Right atrium auricular region (tissue), 2 donors: ENCODE data around the gene SLC1A5. TPM values are rescaled to one million over a fixed set of nuclear protein-coding genes. Genes with fewer than 3 reads are reported as not detected.
A peak's percentile ranks its signal among the peaks of the same experiment; 100 is the strongest.

Experiments
- DNase-seq: peaks from one replicate; pipeline ENCODE4 v3.0.0-alpha.2; 2019; ENCODE audit warnings: low spot score
- H3K27ac ChIP-seq, 2 donors: fragments of 200-600 bp; sonication (generic); 1 replicate in 1 of 2; 2 replicates in 1 of 2; pipeline ENCODE4 v1.5.1; 2016 to 2019
- H3K27me3 ChIP-seq, 2 donors: fragments of 200-600 bp; sonication (generic); one replicate each; pipeline versions ENCODE4 v1.5.1 to v1.6.0; 2017 to 2019
- H3K36me3 ChIP-seq: fragments of 200-600 bp; sonication (generic); one replicate; pipeline ENCODE4 v1.5.1; 2016
- H3K4me1 ChIP-seq, 2 donors: fragments of 200-600 bp; sonication (generic); one replicate each; pipeline versions ENCODE4 v1.5.1 to v1.6.0; 2017 to 2019
- H3K4me3 ChIP-seq, 2 donors: fragments of 200-600 bp; sonication (generic); 1 replicate in 1 of 2; 2 replicates in 1 of 2; pipeline ENCODE4 v1.5.1; 2017 to 2019; ENCODE audit warnings: mild to moderate bottlenecking in 1 of 2, moderate library complexity in 1 of 2
- H3K9me3 ChIP-seq, 2 donors: fragments of 200-600 bp; sonication (generic); one replicate each; pipeline ENCODE4 v1.5.1; 2019
- total RNA-seq, 2 donors: library from RNA; depleted of rRNA; stranded (reverse); fragments of >200 nt; gene quantifications; one replicate each; pipeline ENCODE4 v1.1.0, GENCODE V29; 2016
- TF ChIP-seq, protein P1 (sequence below), 2 donors: fragments of 200-600 bp; sonication (generic); IDR thresholded peaks; one replicate each; pipeline ENCODE4 v1.5.1; 2019; ENCODE audit warnings: antibody characterized with exemption in 2 of 2

SLC1A5 gene
- total RNA-seq, 2 donors from 2014 or later = 21.2 to 42.6 TPM

DNA sequence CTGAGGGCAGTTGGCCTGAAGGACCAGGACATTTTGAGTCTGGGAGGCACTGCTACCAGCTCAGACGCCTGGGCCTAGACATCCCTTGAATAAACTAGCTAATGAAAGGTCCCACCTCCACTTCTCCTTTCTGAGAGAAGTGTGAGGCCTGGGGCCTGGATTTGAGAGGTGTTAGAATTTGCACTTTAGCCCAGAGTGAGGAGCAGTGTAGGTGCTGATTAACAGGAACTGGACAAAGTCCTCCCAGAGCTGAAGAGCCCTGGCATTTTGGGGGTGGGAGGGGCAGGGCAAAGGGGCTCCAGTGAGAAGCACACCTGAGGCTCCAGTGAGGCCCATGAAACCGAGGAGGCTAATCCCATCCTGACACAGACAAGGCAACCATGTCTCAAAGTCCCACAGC lies 15.2 kb upstream of the SLC1A5 start:
- Histone ChIP-seq H3K9me3 (no peaks in the 10 kb centered on the region), H3K27ac (peak overlapping the region in 1 of 2 donors; percentile 53), H3K4me3 (no peak overlapping the region), H3K27me3 (no peaks in the 10 kb centered on the region), H3K4me1 (no peaks in the 10 kb centered on the region), H3K36me3 (no peaks in the 10 kb centered on the region)
- TF ChIP-seq, protein P1, sequence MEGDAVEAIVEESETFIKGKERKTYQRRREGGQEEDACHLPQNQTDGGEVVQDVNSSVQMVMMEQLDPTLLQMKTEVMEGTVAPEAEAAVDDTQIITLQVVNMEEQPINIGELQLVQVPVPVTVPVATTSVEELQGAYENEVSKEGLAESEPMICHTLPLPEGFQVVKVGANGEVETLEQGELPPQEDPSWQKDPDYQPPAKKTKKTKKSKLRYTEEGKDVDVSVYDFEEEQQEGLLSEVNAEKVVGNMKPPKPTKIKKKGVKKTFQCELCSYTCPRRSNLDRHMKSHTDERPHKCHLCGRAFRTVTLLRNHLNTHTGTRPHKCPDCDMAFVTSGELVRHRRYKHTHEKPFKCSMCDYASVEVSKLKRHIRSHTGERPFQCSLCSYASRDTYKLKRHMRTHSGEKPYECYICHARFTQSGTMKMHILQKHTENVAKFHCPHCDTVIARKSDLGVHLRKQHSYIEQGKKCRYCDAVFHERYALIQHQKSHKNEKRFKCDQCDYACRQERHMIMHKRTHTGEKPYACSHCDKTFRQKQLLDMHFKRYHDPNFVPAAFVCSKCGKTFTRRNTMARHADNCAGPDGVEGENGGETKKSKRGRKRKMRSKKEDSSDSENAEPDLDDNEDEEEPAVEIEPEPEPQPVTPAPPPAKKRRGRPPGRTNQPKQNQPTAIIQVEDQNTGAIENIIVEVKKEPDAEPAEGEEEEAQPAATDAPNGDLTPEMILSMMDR (IDR thresholded peaks at IDR 0.05) = no peak
- no peak for DNase-seq

DNA sequence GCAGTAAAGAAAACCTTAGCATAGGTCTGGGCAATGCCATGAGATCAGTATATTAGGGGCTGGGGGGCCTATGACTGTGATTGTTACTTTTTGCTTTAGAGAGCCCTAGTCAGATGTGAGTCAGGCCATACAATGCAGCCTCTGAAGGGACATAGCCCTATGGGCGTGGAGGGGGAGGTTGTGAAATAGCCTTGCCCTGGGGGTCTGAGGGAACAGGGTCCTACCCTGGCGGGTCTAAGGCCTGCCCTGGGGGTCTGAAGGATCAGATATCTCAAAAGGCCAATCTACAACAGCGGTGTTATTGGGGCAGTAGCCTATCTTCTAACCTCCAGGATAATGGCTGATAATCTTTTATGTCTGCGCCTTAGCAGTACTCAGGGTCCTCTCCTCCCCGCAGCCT lies 13.8 kb upstream of the SLC1A5 start:
- Histone ChIP-seq H3K36me3 (no peaks in the 10 kb centered on the region), H3K4me3 (no peak overlapping the region), H3K27me3 (no peaks in the 10 kb centered on the region), H3K9me3 (no peaks in the 10 kb centered on the region), H3K27ac (no peak overlapping the region), H3K4me1 (no peaks in the 10 kb centered on the region)
- DNase-seq = no peak
- TF ChIP-seq, protein P1 (IDR thresholded peaks at IDR 0.05) = no peak

DNA sequence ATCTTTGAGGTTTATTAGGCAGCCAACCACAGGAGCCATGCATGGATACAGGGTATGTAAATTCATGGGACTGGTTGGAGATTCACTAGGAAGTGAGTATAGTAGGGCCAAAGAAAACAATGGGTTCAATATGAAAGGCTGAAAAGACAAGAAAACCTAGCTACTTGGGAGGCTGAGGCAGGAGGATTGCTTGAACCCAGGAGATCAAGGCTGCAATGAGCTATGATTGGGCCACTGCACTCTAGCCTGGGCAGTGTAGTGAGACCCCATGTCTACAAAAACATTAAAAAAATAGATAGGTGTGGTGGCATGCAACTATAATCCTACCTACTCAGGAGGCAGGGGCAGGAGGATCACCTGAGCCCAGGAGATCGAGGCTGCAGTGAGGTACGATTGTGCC lies 10.3 kb upstream of the SLC1A5 start:
- no peak overlapping the region for H3K4me3 ChIP-seq
- no peaks in the 10 kb centered on the region for H3K36me3 ChIP-seq
- TF ChIP-seq, protein P1 (IDR thresholded peaks at IDR 0.05) = no peak
- H3K9me3 ChIP-seq = no peaks in the 10 kb centered on the region
- no peak for DNase-seq
- H3K27me3 ChIP-seq = no peaks in the 10 kb centered on the region
- no peak overlapping the region for H3K27ac ChIP-seq
- peaks cover 0 to 6% of the 10 kb centered on the region in 2 donors for H3K4me1 ChIP-seq

DNA sequence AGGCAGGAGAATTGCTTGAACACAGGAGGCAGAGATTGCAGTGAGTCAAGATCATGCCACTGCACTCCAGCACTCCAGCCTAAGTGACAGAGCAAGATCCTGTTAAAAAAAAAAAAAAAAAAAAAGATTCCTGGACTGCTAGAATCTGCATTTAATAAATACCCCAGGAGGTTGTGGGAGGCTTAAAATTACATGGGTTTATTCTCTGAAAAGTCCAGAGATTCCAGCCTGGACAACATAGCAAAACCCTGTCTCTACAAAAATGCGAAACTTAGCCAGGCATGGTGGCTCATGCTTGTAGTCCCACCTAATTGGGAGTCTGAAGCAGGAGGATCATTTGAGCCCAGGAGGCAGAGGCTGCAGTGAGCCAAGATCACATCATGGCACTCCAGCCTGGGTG lies 9.5 kb upstream of the SLC1A5 start:
- Histone ChIP-seq H3K4me1 (peaks cover 0 to 6% of the 10 kb centered on the region in 2 donors), H3K27ac (no peak overlapping the region)
- TF ChIP-seq, protein P1 (IDR thresholded peaks at IDR 0.05) = no peak

DNA sequence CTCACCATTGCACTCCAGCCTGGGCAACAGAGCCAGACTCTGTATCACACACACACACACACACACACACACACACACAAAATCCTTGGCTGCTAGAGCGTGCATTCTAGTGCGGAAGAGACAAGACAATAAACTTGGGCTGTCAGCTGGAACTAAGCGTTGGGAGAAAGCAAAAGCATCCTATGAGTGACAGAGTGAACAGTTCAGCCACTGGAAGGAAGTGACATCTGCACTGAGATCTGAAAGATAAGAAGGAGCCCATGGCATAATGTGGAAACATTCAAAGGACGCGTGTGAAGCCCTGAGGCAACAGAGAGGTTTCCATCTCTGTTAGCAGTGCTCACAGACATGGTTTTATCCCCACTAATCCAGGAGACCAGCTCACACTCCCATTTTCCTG lies 3.5 kb upstream of the SLC1A5 start:
- H3K4me3 ChIP-seq = no peak overlapping the region
- H3K27ac ChIP-seq = no peak overlapping the region
- no peaks in the 10 kb centered on the region for H3K27me3 ChIP-seq
- no peaks in the 10 kb centered on the region for H3K9me3 ChIP-seq
- peaks cover 0 to 15% of the 10 kb centered on the region in 2 donors for H3K4me1 ChIP-seq
- DNase-seq = no peak
- no peaks in the 10 kb centered on the region for H3K36me3 ChIP-seq
- TF ChIP-seq, protein P1 (IDR thresholded peaks at IDR 0.05) = no peak

More for the DNA sequence above, 9.5 kb upstream of the SLC1A5 start:
- Histone ChIP-seq H3K27me3 (no peaks in the 10 kb centered on the region), H3K4me3 (no peak overlapping the region), H3K36me3 (no peaks in the 10 kb centered on the region), H3K9me3 (no peaks in the 10 kb centered on the region)
- DNase-seq = no peak

DNA sequence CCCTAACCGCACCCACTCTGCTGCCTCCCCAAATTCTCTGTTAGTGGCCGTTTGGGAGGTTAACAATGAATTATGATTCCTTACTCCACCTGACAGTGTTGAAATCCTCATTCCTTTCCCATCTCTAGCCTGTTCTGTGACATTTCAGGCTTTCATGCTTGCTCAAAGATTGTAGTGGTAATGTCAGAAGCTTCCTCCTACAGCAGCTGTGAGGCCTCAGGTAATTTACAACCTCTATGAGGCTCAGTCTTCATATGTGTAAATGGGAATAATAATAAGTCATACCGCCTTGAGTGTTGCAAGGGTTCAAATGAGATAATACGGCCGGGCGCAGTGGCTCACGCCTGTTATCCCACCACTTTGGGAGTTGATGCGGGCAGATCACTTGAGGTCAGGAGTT lies 977 bp upstream of the SLC1A5 start:
- Histone ChIP-seq H3K36me3 (no peaks in the 10 kb centered on the region), H3K4me1 (peaks cover 0 to 35% of the 10 kb centered on the region in 2 donors), H3K4me3 (no peak overlapping the region), H3K27me3 (no peaks in the 10 kb centered on the region), H3K9me3 (no peaks in the 10 kb centered on the region), H3K27ac (no peak overlapping the region)
- DNase-seq = no peak
- TF ChIP-seq, protein P1 (IDR thresholded peaks at IDR 0.05) = no peak
